Measurements from ENCODE around the gene STK10.

The STK10 gene

DNA sequence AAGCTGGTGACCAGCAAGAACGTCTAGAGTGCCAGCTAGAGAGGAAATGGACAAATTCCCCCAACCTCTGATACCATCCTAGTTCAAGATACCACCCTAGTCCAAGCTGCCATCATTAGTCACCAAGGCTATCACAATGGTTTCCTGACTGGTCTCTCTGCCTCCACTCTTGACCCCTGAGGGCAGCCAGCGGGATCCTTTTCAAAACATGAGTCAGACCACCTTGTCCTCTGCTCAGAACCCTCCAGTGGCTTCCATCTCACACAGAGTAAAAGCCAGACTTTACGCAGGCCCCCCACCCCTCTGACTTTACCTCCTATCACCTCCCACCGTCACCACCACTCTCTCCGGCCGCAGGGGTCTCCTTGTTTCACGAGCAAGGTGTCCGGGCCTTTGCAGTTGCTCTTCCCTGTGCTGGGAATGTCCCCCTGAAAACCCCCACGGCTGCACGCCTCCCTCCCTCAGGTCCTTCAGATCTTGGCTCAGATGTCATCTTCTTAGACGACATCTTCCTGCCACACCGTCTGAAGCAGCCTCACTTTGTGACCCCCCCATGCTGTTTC, 139.4 kb downstream of the STK10 start:
- DNase-seq (ENCODE audit: low spot score) = no peak
- in situ Hi-C loops (cut with MboI; ENCODE audit: low pct_unique_long_range_greater_than_20kb, low sequenced_read_pairs, unreplicated experiment) = loop anchor here (10.0 to 25.0 kb wide), 3 partner anchors 144 to 636 kb away; partner anchors contain the start of gene FGF18
- TF ChIP-seq, protein P1, sequence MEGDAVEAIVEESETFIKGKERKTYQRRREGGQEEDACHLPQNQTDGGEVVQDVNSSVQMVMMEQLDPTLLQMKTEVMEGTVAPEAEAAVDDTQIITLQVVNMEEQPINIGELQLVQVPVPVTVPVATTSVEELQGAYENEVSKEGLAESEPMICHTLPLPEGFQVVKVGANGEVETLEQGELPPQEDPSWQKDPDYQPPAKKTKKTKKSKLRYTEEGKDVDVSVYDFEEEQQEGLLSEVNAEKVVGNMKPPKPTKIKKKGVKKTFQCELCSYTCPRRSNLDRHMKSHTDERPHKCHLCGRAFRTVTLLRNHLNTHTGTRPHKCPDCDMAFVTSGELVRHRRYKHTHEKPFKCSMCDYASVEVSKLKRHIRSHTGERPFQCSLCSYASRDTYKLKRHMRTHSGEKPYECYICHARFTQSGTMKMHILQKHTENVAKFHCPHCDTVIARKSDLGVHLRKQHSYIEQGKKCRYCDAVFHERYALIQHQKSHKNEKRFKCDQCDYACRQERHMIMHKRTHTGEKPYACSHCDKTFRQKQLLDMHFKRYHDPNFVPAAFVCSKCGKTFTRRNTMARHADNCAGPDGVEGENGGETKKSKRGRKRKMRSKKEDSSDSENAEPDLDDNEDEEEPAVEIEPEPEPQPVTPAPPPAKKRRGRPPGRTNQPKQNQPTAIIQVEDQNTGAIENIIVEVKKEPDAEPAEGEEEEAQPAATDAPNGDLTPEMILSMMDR (IDR thresholded peaks at IDR 0.05; ENCODE audit: extremely low read depth, insufficient read depth, missing control alignments) = no peak

DNA sequence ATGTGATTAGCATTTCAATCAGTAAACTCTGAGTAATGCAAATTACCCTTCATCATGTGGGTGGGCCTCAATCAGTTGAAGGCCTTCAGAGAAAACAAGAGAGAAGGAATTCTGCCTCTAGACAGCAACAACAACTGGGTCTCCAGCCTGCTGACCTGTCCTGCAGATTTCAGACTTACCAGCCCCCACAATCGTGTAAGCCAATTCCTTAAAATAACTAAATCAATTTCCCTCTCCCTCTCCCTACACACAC, 139.9 kb downstream of the STK10 start:
- DNase-seq (ENCODE audit: low spot score) = no peak
- TF ChIP-seq, protein P1 (IDR thresholded peaks at IDR 0.05; ENCODE audit: extremely low read depth, insufficient read depth, missing control alignments) = no peak
- in situ Hi-C loops (cut with MboI; ENCODE audit: low pct_unique_long_range_greater_than_20kb, low sequenced_read_pairs, unreplicated experiment) = loop anchor here (10.0 to 25.0 kb wide), 3 partner anchors 143 to 636 kb away; partner anchors contain the start of gene FGF18

DNA sequence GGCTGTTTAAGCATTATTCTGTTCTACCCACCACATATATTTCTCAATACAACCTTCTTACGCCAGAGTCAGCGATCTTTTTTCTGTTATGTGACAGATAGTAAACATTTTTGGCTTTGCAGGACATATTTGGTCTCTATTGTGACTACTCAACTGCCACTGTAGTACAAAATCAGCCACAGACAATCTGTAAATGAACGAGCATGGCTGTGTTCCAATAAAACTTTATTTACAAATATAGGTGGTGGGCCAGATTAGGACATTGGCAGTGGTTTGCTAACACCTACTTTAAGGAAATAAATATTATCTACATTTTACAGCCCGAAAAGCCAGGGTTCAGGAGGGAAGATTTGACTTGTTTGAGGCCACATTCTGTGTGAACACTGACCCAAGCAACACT, 141.4 kb downstream of the STK10 start:
- TF ChIP-seq, protein P1 (IDR thresholded peaks at IDR 0.05; ENCODE audit: extremely low read depth, insufficient read depth, missing control alignments) = no peak
- no peak for DNase-seq (ENCODE audit: low spot score)
- in situ Hi-C loops (cut with MboI; ENCODE audit: low pct_unique_long_range_greater_than_20kb, low sequenced_read_pairs, unreplicated experiment) = loop anchor here (10.0 to 25.0 kb wide), 3 partner anchors 142 to 634 kb away; partner anchors contain the start of gene FGF18

- TF ChIP-seq, protein P1 (IDR thresholded peaks at IDR 0.05; ENCODE audit: extremely low read depth, insufficient read depth, missing control alignments) = no peak
- in situ Hi-C loops (cut with MboI; ENCODE audit: low pct_unique_long_range_greater_than_20kb, low sequenced_read_pairs, unreplicated experiment) = loop anchor here (10.0 to 25.0 kb wide), 3 partner anchors 140 to 633 kb away; partner anchors contain the start of gene FGF18
Measured at GRCh38 chr5:172045315-172045632, 142.8 kb downstream of the STK10 start.

GRCh38 chr5:172044631-172045314, 143.3 kb downstream of the STK10 start:
- in situ Hi-C loops (cut with MboI; ENCODE audit: low pct_unique_long_range_greater_than_20kb, low sequenced_read_pairs, unreplicated experiment) = loop anchor here (10.0 to 25.0 kb wide), 3 partner anchors 140 to 632 kb away; partner anchors contain the start of gene FGF18
- DNase-seq (ENCODE audit: low spot score) = no peak
- TF ChIP-seq, protein P1 (IDR thresholded peaks at IDR 0.05; ENCODE audit: extremely low read depth, insufficient read depth, missing control alignments) = peak; percentile 3

More at GRCh38 chr5:172045315-172045632, 142.8 kb downstream of the STK10 start:
- DNase-seq (ENCODE audit: low spot score) = no peak

DNA sequence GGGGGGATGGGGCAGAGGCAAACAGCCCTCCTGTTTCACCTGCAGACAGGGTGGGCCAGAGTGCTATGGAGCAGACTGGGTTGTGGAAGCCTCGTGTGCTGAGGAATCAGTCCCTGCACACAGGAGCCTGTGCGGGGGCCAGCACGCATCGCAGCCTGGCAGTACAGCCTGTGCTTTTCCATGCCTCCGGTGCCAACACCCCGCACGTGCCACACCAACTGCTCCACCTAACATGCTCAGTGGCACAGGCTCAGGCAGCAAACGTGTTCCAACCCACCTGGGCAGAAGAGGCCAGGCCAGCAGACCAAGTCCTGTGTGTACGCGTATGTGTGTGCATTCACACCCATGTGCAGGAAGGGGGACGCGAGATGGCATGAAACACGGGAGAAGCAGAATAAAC, 144.2 kb downstream of the STK10 start:
- TF ChIP-seq, protein P1 (IDR thresholded peaks at IDR 0.05; ENCODE audit: extremely low read depth, insufficient read depth, missing control alignments) = no peak
- in situ Hi-C loops (cut with MboI; ENCODE audit: low pct_unique_long_range_greater_than_20kb, low sequenced_read_pairs, unreplicated experiment) = loop anchor here (10.0 to 25.0 kb wide), 3 partner anchors 139 to 632 kb away; partner anchors contain the start of gene FGF18
- DNase-seq (ENCODE audit: low spot score) = no peak

All from GM13977 (cell line).